ENCODE results near the gene WFDC2.

The WFDC2 gene

GRCh38 chr20:45469336-45470261, at the start of gene WFDC2:
Gene WFDC2, plus strand, starts transcription at chr20:45469753. Its CDS starts 29 bp downstream, at chr20:45469782.
- no peak for DNase-seq

GRCh38 chr20:45420125-45420524, 49.4 kb upstream of the WFDC2 start:
- no peak for DNase-seq

GRCh38 chr20:45423700-45424099, 45.9 kb upstream of the WFDC2 start:
- no peak for DNase-seq

GRCh38 chr20:45425561-45425960, 44.0 kb upstream of the WFDC2 start:
- no peak for DNase-seq

- no peak for DNase-seq
Measured at GRCh38 chr20:45426320-45427016, 43.1 kb upstream of the WFDC2 start.

- DNase-seq = no peak
Measured at GRCh38 chr20:45427236-45428149, 42.1 kb upstream of the WFDC2 start.

GRCh38 chr20:45429618-45430017, 39.9 kb upstream of the WFDC2 start:
- DNase-seq = no peak

- DNase-seq = no peak
Measured at GRCh38 chr20:45432294-45432693, 37.3 kb upstream of the WFDC2 start.

- DNase-seq = no peak
Measured at GRCh38 chr20:45433316-45433715, 36.2 kb upstream of the WFDC2 start.

- DNase-seq = no peak
Measured at GRCh38 chr20:45433976-45434375, 35.6 kb upstream of the WFDC2 start.

- peak; percentile 90 for DNase-seq
Measured at GRCh38 chr20:45436732-45437485, 32.6 kb upstream of the WFDC2 start.

GRCh38 chr20:45440424-45440823, 29.1 kb upstream of the WFDC2 start:
- DNase-seq = no peak

- DNase-seq = no peak
Measured at GRCh38 chr20:45440891-45441685, 28.5 kb upstream of the WFDC2 start.

GRCh38 chr20:45441746-45442145, 27.8 kb upstream of the WFDC2 start:
- no peak for DNase-seq

GRCh38 chr20:45444050-45444449, 25.5 kb upstream of the WFDC2 start:
- no peak for DNase-seq

- no peak for DNase-seq
Measured at GRCh38 chr20:45445805-45446562, 23.6 kb upstream of the WFDC2 start.

GRCh38 chr20:45448270-45448669, 21.3 kb upstream of the WFDC2 start:
- no peak for DNase-seq

GRCh38 chr20:45449528-45449927, 20.0 kb upstream of the WFDC2 start:
- no peak for DNase-seq

- DNase-seq = no peak
Measured at GRCh38 chr20:45450097-45450818, 19.3 kb upstream of the WFDC2 start.

- no peak for DNase-seq
Measured at GRCh38 chr20:45452238-45452637, 17.3 kb upstream of the WFDC2 start.
